ENCODE results near the gene SEC14L2.

Gene SEC14L2

DNA sequence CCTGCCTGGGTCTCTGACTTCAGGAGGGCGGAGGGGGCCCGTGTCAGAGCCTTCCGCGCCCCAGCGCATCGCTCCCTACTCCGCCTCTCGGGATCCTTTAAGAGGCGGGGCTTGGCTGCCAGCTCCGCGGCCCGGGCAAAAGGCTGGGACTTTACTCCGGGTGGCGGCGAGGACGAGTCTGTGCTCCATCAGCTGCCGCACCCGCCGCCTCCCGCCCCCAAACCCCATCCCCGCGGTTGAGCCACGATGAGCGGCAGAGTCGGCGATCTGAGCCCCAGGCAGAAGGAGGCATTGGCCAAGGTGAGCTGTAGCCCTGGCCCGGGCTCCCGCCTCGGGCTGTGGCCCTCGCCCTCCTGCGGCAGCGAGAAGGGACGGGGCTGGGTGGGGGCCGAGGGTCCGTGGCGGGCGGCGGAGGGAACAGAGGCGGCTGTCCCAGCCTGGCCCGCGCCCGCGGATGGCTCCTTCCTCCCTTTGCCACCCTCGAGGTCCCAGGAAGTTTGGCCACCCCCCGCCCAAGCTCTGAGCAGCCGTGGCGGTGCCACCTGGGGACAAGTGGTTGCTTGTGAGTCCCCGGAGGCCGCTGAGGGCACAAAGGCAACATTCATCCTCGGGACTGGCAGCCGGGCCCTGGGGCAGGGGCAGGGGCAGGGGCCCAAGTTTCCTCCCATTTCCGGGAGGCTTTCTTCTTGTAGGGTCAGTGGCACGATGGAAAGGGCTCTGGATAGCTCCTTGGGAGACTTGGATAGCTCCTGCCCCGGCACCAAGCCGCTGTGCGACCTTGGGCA, at the start of gene SEC14L2:
Gene SEC14L2 (plus strand): TSS at position 148 of the 785 bp plus-strand sequence. CDS start 99 bp downstream, at position 247.
- peaks cover 20% of the 10 kb centered on the region for H3K27me3 ChIP-seq (ENCODE audit: control insufficient read depth, insufficient read depth, low read length)
- no peaks in the 10 kb centered on the region for H3K36me3 ChIP-seq (ENCODE audit: control insufficient read depth, insufficient read depth, low read length)
- no peak within 1 kb of the TSS for H3K9ac ChIP-seq (ENCODE audit: low read depth, low read length)
- no peaks in the 10 kb centered on the region for H3K9me3 ChIP-seq (ENCODE audit: control insufficient read depth, insufficient read depth, low read length)
- peak within 1 kb of the TSS; percentile 64 for H3K4me3 ChIP-seq (ENCODE audit: low read depth, low read length)
- H3K4me1 ChIP-seq (ENCODE audit: control insufficient read depth, insufficient read depth, low read length): peaks cover 8% of the 10 kb centered on the region

DNA sequence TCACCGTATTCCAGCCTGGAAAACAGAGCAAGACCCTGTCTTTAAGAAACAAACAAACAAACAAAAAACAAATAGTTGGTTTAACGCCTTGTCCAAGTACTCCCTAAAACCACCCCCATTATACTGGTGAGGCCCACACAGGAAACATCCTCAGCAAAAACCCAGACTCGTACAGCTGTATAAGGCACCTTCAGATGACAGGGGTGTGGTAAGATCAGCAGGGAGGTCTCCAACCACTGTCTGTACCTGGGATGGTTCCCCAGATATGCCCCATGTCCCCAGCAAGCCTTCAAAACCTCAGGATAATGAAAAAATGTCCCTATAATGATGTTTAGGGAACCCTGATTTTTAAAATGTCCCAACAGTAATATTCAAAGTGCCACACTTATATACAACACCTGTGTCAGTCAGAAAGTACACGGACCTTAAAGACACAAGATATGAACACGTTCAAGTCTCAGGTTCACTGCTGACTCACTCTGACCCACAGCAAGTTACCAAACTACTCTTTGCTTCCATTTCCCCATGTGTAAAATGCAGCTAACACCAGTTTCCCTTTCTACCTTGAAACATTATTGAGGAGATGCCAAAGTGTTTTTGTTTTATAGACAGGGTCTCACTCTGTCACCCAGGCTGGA, 49.4 kb upstream of the SEC14L2 start:
- Histone ChIP-seq H3K9ac (ENCODE audit: low read depth, low read length) (no peak overlapping the region), H3K9me3 (ENCODE audit: control insufficient read depth, insufficient read depth, low read length) (no peaks in the 10 kb centered on the region), H3K36me3 (ENCODE audit: control insufficient read depth, insufficient read depth, low read length) (peaks cover 58% of the 10 kb centered on the region), H3K4me1 (ENCODE audit: control insufficient read depth, insufficient read depth, low read length) (no peaks in the 10 kb centered on the region), H3K4me3 (ENCODE audit: low read depth, low read length) (no peak overlapping the region), H3K27me3 (ENCODE audit: control insufficient read depth, insufficient read depth, low read length) (no peaks in the 10 kb centered on the region)

DNA sequence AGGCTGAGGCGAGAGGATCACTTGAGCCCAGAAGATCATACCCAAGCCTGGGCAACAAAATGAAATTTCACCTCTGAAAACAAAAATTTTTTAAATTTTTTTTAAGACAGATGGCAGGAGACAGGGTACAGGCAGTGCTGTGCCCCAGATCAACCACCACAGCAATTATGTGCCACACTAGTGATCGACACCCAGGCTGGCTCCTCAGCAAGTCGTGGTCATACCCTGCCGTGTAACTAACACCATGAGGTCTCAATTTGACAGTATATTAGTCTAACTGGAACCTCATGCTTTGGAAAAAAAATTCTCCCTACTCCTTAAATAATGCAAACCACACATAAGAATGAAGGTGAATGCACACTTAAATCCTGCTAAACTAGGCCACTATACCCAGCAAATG, 48.4 kb upstream of the SEC14L2 start:
- no peak overlapping the region for H3K9ac ChIP-seq (ENCODE audit: low read depth, low read length)
- H3K36me3 ChIP-seq (ENCODE audit: control insufficient read depth, insufficient read depth, low read length): peaks cover 56% of the 10 kb centered on the region
- no peaks in the 10 kb centered on the region for H3K9me3 ChIP-seq (ENCODE audit: control insufficient read depth, insufficient read depth, low read length)
- no peak overlapping the region for H3K4me3 ChIP-seq (ENCODE audit: low read depth, low read length)
- no peaks in the 10 kb centered on the region for H3K4me1 ChIP-seq (ENCODE audit: control insufficient read depth, insufficient read depth, low read length)
- H3K27me3 ChIP-seq (ENCODE audit: control insufficient read depth, insufficient read depth, low read length): no peaks in the 10 kb centered on the region

DNA sequence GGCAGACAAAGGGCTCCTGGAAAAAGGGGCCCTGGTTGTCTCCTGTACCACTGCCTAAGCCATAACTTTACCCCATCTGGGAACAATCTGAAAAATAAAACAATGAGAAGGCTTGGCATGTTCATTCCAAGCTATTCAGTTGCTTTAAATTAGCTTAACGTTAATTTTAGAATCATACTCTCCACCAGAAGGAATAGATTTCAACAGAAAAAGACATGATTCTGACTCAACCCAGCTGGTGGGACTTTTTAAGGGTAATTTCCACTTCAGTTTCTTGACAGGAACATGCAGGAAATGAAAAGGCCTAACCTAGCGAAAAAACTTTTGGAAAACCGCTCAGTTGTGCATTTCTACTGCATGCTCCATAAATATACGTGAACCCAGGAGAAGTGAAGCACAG, 48.0 kb upstream of the SEC14L2 start:
- H3K4me3 ChIP-seq (ENCODE audit: low read depth, low read length): no peak overlapping the region
- H3K36me3 ChIP-seq (ENCODE audit: control insufficient read depth, insufficient read depth, low read length): peaks cover 54% of the 10 kb centered on the region
- H3K27me3 ChIP-seq (ENCODE audit: control insufficient read depth, insufficient read depth, low read length): no peaks in the 10 kb centered on the region
- H3K4me1 ChIP-seq (ENCODE audit: control insufficient read depth, insufficient read depth, low read length): no peaks in the 10 kb centered on the region
- H3K9ac ChIP-seq (ENCODE audit: low read depth, low read length): no peak overlapping the region
- H3K9me3 ChIP-seq (ENCODE audit: control insufficient read depth, insufficient read depth, low read length): no peaks in the 10 kb centered on the region

DNA sequence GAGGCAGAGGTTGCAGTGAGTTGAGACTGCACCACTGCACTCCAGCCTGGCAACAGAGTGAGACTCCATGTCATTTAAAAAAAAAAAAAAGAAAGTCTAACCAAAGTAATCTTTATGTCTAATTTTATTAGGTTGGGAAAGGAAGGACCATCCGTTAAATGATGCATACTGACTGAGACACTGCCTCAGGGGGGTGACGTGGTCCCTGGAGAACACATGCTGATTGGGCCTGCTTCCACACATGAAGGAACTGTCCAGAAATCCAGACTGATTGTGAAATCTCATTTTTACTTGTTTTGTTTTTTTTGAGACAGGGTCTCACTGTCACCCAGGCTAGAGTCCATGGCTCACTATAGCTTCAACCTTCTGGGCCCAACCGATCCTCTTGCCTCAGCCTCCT, 45.6 kb upstream of the SEC14L2 start:
- H3K4me1 ChIP-seq (ENCODE audit: control insufficient read depth, insufficient read depth, low read length): no peaks in the 10 kb centered on the region
- H3K36me3 ChIP-seq (ENCODE audit: control insufficient read depth, insufficient read depth, low read length): peaks cover 29% of the 10 kb centered on the region
- H3K27me3 ChIP-seq (ENCODE audit: control insufficient read depth, insufficient read depth, low read length): no peaks in the 10 kb centered on the region
- no peak overlapping the region for H3K9ac ChIP-seq (ENCODE audit: low read depth, low read length)
- H3K4me3 ChIP-seq (ENCODE audit: low read depth, low read length): no peak overlapping the region
- no peaks in the 10 kb centered on the region for H3K9me3 ChIP-seq (ENCODE audit: control insufficient read depth, insufficient read depth, low read length)

DNA sequence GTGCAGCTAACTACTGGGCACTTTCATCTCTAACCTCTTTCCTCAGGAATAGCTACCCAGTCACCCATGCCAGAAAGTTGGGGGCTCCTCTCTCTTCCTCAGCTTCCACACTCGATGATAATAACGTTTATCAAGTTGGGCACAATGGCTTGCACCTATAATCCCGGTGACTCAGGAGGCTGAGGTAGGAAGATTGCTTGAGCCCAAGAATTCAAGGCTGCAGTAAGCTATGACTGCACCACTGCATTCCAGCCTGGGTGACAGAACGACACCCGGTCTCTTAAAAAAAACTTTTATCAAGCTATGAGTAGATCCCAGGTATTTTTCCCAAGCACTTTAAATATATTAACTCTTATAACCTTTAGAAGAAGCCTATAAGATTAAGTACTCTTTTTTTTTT, 42.2 kb upstream of the SEC14L2 start:
- no peak overlapping the region for H3K4me3 ChIP-seq (ENCODE audit: low read depth, low read length)
- H3K9me3 ChIP-seq (ENCODE audit: control insufficient read depth, insufficient read depth, low read length): no peaks in the 10 kb centered on the region
- peaks cover 4% of the 10 kb centered on the region for H3K4me1 ChIP-seq (ENCODE audit: control insufficient read depth, insufficient read depth, low read length)
- H3K27me3 ChIP-seq (ENCODE audit: control insufficient read depth, insufficient read depth, low read length): no peaks in the 10 kb centered on the region
- no peak overlapping the region for H3K9ac ChIP-seq (ENCODE audit: low read depth, low read length)
- H3K36me3 ChIP-seq (ENCODE audit: control insufficient read depth, insufficient read depth, low read length): peaks cover 17% of the 10 kb centered on the region

DNA sequence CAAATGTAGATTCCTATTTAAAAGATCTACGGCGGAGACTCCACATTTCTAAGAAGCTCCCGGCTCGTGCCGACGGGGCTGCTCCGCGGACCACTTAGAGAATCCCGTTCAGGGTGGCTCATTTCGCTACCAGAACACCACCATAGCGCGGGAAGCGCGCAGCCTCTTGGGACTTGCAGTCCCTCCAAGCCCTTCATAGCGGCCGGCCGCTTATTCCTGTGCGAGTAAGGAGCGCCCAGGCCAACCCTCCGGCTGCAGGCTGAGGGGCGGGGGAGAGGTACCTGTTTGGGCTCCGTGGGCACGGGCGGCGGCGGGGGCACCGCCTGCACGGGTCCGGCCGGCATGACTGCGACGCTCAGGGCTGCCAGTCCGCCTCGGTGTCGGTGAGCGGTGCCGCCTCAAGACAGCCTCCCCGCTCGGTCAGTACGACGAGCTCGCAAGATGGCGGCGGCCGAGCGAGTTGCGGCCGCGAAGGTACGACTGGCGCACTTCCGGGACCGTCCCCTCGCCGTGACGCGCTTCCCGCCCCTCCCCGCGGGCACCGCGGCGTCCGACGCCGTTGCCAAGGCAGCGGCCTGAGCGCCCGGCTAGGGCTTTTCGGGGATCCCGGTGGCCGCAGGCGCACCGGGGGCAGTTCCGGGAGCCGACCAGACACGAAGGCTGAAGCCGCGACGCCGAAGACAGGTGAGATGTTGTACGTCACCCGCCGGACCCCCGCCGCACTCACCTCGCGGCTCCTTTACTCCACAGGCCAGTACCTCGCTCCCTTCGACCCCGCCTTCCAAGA, 40.2 kb upstream of the SEC14L2 start, which contains the start of the genes CCDC157 and SF3A1:
Gene CCDC157 (plus strand): TSS at position 559 of the 787 bp plus-strand sequence. CDS start 8,994 bp downstream, outside the sequence.
Gene SF3A1 (minus strand): TSS at position 446 of the 787 bp plus-strand sequence. CDS start 102 bp downstream, at position 344.
- H3K4me3 ChIP-seq (ENCODE audit: low read depth, low read length): peak within 1 kb of the TSS; percentile 93
- H3K4me1 ChIP-seq (ENCODE audit: control insufficient read depth, insufficient read depth, low read length): peaks cover 4% of the 10 kb centered on the region
- no peaks in the 10 kb centered on the region for H3K9me3 ChIP-seq (ENCODE audit: control insufficient read depth, insufficient read depth, low read length)
- H3K27me3 ChIP-seq (ENCODE audit: control insufficient read depth, insufficient read depth, low read length): no peaks in the 10 kb centered on the region
- H3K36me3 ChIP-seq (ENCODE audit: control insufficient read depth, insufficient read depth, low read length): peaks cover 12% of the 10 kb centered on the region
- H3K9ac ChIP-seq (ENCODE audit: low read depth, low read length): peak within 1 kb of the TSS; percentile 94

DNA sequence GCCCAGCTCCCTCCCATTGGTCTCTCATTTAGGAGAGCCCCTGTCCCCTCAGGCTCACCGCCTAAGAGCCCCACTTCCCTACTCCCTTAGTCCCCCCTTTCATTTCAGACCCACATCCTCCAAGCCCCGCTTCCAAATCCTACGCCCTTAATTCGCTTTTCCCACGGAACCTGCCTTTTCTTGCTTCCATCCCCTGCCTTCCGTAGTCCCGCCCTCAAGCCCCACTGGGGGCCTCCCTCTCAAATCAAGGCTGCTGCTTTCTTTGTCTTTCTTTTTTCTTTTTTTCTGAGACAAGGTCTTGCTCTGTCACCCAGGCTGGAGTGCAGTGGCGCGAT, 39.6 kb upstream of the SEC14L2 start:
- peak overlapping the region; percentile 93 for H3K4me3 ChIP-seq (ENCODE audit: low read depth, low read length)
- H3K9ac ChIP-seq (ENCODE audit: low read depth, low read length): peak overlapping the region; percentile 94
- H3K27me3 ChIP-seq (ENCODE audit: control insufficient read depth, insufficient read depth, low read length): no peaks in the 10 kb centered on the region
- no peaks in the 10 kb centered on the region for H3K9me3 ChIP-seq (ENCODE audit: control insufficient read depth, insufficient read depth, low read length)
- H3K36me3 ChIP-seq (ENCODE audit: control insufficient read depth, insufficient read depth, low read length): peaks cover 6% of the 10 kb centered on the region
- peaks cover 4% of the 10 kb centered on the region for H3K4me1 ChIP-seq (ENCODE audit: control insufficient read depth, insufficient read depth, low read length)

DNA sequence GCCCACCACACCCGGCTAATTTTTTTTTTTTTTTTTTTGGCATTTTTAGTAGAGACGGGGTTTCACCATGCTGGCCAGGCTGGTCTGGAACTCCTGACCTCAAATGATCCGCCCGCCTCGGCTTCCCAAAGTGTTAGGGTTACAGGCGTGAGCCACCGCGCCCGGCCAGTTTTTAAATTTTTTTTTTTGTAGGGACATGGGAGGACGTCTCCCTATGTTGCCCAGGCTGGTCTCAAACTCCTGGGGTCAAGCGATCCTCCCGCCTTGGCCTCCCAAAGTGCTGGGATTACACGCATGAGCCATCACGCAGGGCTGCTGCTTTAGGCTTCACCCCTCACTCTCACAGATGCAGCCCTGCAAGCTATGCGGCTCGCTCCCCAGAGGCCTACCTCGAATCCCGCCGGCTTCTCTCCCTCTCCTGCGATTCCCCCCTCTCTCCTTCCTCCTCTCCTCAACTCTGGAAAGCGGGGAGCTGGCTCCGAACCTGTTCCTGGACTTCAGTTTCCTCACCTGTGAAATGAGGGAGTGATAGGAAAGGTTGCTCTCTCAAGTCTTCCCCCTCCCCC, 39.1 kb upstream of the SEC14L2 start:
- H3K4me3 ChIP-seq (ENCODE audit: low read depth, low read length): peak overlapping the region; percentile 93
- peak overlapping the region; percentile 94 for H3K9ac ChIP-seq (ENCODE audit: low read depth, low read length)
- H3K9me3 ChIP-seq (ENCODE audit: control insufficient read depth, insufficient read depth, low read length): no peaks in the 10 kb centered on the region
- H3K27me3 ChIP-seq (ENCODE audit: control insufficient read depth, insufficient read depth, low read length): no peaks in the 10 kb centered on the region
- peaks cover 8% of the 10 kb centered on the region for H3K4me1 ChIP-seq (ENCODE audit: control insufficient read depth, insufficient read depth, low read length)
- peaks cover 1% of the 10 kb centered on the region for H3K36me3 ChIP-seq (ENCODE audit: control insufficient read depth, insufficient read depth, low read length)

DNA sequence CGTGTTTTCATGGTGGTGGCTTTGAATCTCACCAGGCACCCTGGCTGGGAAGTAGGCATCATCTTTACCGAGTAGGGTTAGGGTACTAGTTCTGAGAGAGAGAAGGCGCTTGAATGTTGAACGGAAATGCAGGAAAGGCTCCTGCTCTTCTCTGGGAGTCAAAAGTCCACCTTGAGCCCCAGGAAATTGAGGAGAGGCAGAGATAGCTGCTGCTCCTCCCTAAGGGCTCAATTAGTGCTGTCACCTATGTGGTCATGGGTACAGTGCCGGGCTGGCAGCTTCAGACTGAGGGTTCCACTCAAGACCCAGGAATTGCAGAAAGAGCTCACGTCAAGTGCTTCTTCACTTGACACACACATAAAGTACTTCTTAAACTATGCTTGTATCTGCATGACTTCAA, 38.3 kb upstream of the SEC14L2 start:
- H3K4me1 ChIP-seq (ENCODE audit: control insufficient read depth, insufficient read depth, low read length): peaks cover 12% of the 10 kb centered on the region
- H3K27me3 ChIP-seq (ENCODE audit: control insufficient read depth, insufficient read depth, low read length): no peaks in the 10 kb centered on the region
- no peaks in the 10 kb centered on the region for H3K9me3 ChIP-seq (ENCODE audit: control insufficient read depth, insufficient read depth, low read length)
- peak overlapping the region; percentile 93 for H3K4me3 ChIP-seq (ENCODE audit: low read depth, low read length)
- H3K9ac ChIP-seq (ENCODE audit: low read depth, low read length): no peak overlapping the region
- no peaks in the 10 kb centered on the region for H3K36me3 ChIP-seq (ENCODE audit: control insufficient read depth, insufficient read depth, low read length)

DNA sequence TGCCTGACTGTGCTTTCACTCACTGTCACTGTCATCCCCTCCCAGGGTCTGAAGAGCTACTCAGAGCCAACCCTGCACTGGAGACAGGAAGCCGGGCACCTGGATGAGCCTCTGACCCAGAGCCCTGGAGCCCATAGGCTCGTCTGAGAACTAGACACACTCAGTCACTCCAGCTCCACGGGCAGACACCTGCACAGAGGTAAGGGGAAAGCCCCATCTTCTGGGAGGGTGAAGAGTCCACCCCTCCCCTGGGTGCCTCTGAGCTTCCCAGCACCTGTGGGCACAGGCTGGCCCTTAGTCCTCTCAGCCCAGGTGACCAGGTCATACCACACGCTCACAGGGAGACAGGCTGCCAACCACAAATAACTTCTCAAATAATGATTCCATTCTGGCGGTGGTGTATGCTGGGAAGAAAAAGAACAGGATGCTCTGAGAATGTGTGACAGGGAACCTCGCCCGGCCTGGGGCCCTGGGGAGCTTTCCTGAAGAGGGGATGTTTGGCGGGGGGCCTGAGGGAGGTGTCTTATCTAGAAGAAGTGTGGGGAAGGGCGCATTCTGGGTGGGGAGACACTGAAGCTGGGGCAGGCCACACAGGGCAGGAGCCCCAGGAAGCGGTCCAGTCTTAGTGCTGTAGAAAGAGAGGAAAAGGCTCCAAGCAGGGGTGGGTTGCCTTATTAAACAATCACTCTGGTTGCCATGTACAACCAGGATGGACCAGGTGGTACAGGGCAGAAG, 34.7 kb upstream of the SEC14L2 start:
- Histone ChIP-seq H3K36me3 (ENCODE audit: control insufficient read depth, insufficient read depth, low read length) (peaks cover 10% of the 10 kb centered on the region), H3K4me3 (ENCODE audit: low read depth, low read length) (no peak overlapping the region), H3K9me3 (ENCODE audit: control insufficient read depth, insufficient read depth, low read length) (no peaks in the 10 kb centered on the region), H3K27me3 (ENCODE audit: control insufficient read depth, insufficient read depth, low read length) (no peaks in the 10 kb centered on the region), H3K4me1 (ENCODE audit: control insufficient read depth, insufficient read depth, low read length) (peaks cover 12% of the 10 kb centered on the region), H3K9ac (ENCODE audit: low read depth, low read length) (no peak overlapping the region)

Measured in iPS-15b (cell line).